Skin epidermis (tissue), 12 donors: ENCODE results near the gene ZNF555.
"Not testable (repeated sequence)": the region's sequence is repeated elsewhere in the genome, so short reads cannot be mapped to it uniquely, and the experiment has no call there.

Source experiments
- H3K27ac ChIP-seq, 21 experiments: fragments of 200-600 bp; sonication (generic) in 11 of 21; one replicate each; pipeline ENCODE4 v1.5.0; 2020; ENCODE audit warnings: mild to moderate bottlenecking in 3 of 21, inconsistent platforms in 2 of 21, moderate library complexity in 2 of 21
- H3K4me3 ChIP-seq, 7 experiments: fragments of 200-600 bp; sonication (generic) in 2 of 7; one replicate each; pipeline ENCODE4 v1.5.0; 2020; ENCODE audit warnings: inconsistent platforms in 2 of 7, mild to moderate bottlenecking in 2 of 7, moderate library complexity in 1 of 7

The ZNF555 gene

GRCh38 chr19:2806736-2807378 is 34.4 kb upstream of the ZNF555 start:
- no peak overlapping the region for H3K4me3 ChIP-seq
- H3K27ac ChIP-seq: no peak overlapping the region

- Histone ChIP-seq H3K4me3 (no peak overlapping the region), H3K27ac (no peak overlapping the region)
Measured at GRCh38 chr19:2807379-2808128, 33.7 kb upstream of the ZNF555 start.

DNA sequence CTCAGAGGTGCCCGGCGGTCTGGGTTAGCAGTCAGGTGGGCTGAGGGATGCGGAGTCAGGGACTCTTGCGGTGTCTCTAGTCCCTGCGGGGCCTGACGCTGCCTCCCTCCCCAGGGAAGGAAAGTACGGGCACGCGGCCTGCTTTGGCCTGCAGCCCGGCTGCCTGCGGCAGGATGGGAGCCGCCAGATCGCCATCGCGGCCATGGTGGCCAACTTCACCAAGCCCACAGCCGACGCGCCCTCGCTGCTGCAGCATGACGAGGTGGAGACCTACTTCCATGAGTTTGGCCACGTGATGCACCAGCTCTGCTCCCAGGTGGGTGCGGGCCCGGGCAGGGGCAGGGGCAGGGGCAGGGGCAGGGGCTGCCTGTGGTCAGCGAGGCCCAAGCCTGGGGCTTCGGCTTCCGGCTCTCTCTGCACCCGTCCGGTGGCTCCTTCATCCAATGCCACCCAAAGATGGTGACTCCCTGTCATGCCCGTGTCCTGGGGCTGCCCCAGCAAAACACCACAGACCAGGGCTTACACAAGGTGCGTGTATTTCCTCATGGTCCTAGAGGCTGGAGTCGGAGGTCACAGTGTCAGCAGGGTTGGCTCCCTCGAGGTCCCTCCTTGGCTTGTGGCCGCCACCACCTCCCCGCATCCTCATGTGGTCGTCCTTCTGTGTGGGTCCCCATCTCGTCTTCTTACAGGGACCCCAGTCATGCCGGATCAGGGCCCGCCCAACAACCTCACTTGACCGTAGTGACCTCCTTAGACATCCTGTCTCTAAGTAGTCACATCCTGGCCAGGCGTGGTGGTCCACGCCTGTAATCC is 32.9 kb upstream of the ZNF555 start:
- H3K4me3 ChIP-seq: no peak overlapping the region
- no peak overlapping the region for H3K27ac ChIP-seq

DNA sequence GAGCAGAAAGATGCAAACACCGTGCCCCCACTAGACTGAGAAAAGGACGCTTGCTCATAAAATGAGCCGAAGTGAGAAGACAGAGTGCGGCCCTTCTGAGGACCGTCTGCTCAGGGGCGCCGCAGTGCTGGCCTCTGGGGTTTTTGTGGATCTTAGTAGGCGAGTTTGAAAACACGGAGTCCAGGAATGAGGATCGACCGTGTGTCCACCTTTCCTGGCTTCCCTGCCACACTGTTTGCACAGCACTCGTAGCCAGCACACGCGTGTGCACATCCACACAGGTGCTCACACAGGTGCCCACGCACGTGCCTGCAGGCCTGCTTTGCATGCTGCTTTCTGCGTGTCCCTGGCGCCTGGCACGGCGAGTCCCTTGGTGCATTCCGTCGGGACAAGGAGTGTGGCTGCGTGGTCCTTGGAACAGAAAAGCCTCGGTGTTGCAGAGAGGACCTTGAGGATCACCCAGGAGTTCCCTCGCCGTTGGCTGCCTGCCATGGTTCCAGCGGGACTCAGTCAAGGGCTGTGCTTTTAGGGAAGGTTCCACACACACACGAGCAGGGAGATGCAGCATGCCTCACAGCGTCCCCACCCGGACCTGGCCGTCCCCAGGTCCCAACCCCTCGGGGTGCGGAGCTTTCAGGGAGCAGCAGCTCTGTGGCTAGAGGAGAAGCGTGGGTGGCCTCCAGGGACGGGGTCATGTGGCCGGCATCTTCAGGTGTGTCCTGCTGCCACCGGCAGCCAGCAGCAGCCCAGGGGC is 31.7 kb upstream of the ZNF555 start:
- Histone ChIP-seq H3K27ac (no peak overlapping the region), H3K4me3 (no peak overlapping the region)

- Histone ChIP-seq H3K27ac (no peak overlapping the region), H3K4me3 (no peak overlapping the region)
Measured at GRCh38 chr19:2810141-2811091, 30.9 kb upstream of the ZNF555 start.

- Histone ChIP-seq H3K4me3 (no peak overlapping the region), H3K27ac (no peak overlapping the region)
Measured at GRCh38 chr19:2811221-2811722, 30.0 kb upstream of the ZNF555 start.

- H3K27ac ChIP-seq: no peak overlapping the region
Measured at GRCh38 chr19:2811735-2812413, 29.4 kb upstream of the ZNF555 start.

GRCh38 chr19:2812414-2813234 is 28.7 kb upstream of the ZNF555 start:
- H3K4me3 ChIP-seq: no peak overlapping the region
- H3K27ac ChIP-seq: no peak overlapping the region

More at GRCh38 chr19:2811735-2812413, 29.4 kb upstream of the ZNF555 start:
- no peak overlapping the region for H3K4me3 ChIP-seq

- H3K4me3 ChIP-seq: no peak overlapping the region
- no peak overlapping the region for H3K27ac ChIP-seq
Measured at GRCh38 chr19:2813235-2814160, 27.8 kb upstream of the ZNF555 start.

- no peak overlapping the region for H3K4me3 ChIP-seq
- H3K27ac ChIP-seq: no peak overlapping the region
Measured at GRCh38 chr19:2814426-2814825, 26.8 kb upstream of the ZNF555 start.

GRCh38 chr19:2815191-2815614 is 26.1 kb upstream of the ZNF555 start:
- no peak overlapping the region for H3K4me3 ChIP-seq
- no peak overlapping the region for H3K27ac ChIP-seq

DNA sequence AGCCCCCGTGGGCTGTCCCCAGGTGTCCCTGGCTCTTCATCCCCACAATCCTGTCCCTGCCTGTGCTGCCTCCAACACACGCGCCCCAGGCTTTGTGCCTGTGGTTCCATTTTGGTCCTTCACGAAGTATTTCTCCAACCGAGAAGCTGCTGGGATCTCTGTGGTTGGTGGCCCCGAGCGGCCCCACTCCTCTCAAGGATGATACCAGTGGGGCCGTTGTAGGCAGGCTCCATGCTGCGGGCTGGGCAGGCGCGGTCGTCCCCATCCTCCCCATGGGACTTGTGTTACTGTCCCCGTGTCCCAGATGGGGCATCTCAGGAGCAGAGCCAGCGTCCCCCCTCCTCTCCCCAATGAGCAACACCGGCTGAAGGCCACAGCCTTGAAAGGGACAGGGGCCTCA is 25.4 kb upstream of the ZNF555 start:
- Histone ChIP-seq H3K4me3 (no peak overlapping the region), H3K27ac (no peak overlapping the region)

DNA sequence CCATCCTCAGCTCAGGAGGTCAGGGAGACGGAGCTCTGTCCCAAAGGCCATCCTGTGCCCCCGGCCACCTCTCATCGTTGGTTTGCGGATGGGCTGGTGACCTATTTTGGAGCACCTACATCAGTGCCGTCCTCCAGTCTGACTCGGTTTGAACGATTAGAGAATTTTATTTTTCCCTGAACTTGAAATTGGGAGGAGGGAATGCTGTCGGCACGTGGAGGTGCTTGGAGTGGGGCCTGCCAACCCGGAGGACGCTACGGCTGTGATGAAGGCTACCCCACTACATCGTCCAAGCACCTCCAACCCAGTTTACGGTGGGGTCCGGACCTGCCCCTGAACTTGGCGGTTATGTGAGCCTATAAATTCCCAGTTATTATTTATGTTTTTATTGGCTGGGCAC is 24.6 kb upstream of the ZNF555 start:
- no peak overlapping the region for H3K27ac ChIP-seq
- H3K4me3 ChIP-seq: no peak overlapping the region

DNA sequence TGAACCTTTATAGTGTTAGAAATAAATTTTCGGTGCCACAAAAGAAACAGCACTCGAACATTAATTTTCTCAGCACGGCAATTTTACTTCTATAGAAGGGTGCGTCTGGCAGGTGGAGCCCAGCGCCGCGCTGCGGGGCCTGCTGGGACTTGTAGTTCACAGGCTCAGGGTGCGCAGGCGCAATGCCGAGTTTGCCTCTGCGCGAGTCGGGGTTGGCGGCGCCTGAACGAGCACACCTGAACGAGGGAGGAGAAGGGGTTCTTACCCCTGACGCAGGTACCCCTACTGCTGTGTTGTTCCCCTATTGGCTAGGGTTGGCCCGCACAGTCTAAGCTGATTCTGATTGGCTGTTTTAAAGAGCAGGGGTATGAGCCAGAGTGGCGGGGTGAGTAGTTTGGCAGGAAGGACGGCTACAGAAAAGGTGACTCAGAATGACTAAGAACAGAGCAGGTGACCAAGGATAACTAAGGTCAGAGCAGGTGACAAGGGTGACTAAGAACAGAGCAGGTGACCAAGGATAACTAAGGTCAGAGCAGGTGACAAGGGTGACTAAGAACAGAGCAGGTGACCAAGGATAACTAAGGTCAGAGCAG is 23.9 kb upstream of the ZNF555 start:
- not testable (repeated sequence) for H3K4me3 ChIP-seq, H3K27ac ChIP-seq

DNA sequence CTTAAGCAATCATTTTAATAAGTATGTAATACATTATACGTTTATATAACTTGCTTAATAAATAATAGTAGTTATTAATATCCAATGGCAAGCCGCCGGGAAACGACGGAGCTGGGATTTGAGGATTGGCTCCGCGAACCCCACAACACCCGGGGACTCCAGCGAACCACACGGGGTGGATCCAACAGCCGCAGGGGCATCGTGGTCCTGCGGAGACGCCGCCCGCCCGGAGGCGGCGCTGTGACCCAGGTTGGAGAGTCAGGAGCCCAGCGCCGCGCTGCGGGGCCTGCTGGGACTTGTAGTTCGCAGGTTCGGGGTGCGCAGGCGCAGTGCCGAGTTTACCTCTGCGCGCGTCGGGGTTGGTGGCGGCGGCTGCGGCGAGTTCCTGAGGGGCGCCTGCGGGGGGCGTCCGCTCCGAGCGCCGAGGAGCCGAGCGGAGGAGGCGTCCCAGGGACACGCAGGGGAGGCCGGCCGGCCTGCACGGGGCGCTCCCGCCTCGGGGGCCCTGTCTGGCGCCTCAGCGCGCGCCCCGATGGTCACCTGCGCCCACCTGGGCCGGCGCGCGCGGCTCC is 21.6 kb upstream of the ZNF555 start, which contains the start of gene ZNF554:
Gene ZNF554 (plus strand): TSS at position 329 of the 572 bp plus-strand sequence. CDS start 204 bp downstream, at position 533.
- Histone ChIP-seq H3K27ac (peak within 1 kb of the TSS in 20 of 21 experiments; percentile 26 to 90 (median 76)), H3K4me3 (peak within 1 kb of the TSS; percentile 60 to 95 (median 77))
